NCI-H748 treated with DMSO at 0.1 percent for 48 hours (cell line): ENCODE results near the gene GSTM2.

ENCODE experiments used
- DNase-seq: peaks from one replicate; lab custom pipeline; 2025; lab: John Stamatoyannopoulos, UW

The GSTM2 gene

GRCh38 chr1:109716570-109717090 lies 48.8 kb downstream of the GSTM2 start:
- no peak for DNase-seq

DNA sequence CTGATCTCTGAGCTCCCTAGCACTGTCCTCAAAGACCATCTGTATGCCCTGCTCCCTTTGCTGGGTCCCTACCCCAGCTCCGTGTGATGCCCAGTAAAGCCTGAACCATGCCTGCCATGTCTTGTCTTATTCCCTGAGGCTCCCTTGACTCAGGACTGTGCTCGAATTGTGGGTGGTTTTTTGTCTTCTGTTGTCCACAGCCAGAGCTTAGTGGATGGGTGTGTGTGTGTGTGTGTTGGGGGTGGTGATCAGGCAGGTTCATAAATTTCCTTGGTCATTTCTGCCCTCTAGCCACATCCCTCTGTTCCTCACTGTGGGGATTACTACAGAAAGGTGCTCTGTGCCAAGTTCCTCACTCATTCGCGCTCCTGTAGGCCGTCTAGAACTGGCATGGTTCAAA lies 49.9 kb downstream of the GSTM2 start:
- no peak for DNase-seq

DNA sequence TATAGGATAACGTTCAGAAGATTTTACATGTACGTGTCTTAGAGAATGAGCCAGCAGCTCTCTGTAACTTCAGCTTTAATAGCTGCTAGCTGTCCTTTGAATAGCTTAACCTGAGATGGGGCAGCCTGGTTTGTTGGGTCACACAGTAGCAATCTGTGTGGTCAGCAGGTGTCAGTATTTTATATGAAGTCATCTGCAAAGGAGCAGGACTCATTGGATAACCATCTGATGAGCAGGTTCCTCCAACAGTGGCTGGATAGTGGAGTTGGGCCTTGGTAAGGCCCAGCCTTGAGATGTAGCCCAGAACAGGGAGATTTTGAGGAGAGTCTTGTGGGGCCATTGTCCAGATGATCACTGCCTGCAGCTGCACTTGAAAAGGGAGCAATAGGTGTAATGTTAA lies 50.6 kb downstream of the GSTM2 start:
- no peak for DNase-seq

DNA sequence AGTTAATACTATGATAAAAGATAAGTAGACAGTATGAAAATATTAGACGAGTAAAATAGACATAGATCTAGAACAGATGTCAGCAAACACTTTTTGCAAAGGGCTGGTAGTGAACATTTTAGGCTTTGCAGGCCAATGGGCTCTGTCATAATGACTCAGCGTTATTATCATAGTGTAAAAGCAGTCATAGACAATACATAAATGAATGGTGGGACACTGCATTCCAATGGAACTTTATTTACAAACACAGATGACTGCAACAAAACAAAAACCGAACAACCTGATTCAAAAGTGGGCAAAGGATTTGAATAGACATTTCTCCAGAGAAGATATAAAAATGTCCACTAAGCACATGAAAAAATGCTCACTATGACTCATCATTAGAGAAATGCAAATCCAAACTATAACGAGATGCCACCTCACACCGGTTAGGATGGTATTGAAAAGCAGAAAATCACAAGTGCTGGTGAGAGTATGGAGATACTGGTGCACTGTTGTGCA lies 51.5 kb downstream of the GSTM2 start:
- no peak for DNase-seq

DNA sequence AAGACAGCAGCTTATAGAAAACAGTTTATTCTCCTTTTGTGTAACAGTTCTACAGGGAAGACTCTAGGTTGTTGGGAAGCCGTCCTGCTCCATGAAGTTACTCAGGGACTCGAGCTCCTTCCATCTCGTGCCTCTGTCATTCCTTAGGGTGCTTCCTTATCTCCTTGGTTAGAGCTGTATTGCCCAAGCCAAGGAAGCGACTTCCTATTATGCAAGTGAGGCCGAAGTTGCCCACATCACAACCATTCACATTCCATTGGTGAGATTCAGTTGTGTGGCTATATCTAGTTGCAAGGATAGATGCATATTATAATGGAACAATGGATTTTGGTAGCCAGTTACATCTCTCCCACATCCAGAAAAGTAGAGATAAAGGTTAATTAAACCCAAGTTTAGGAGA lies 53.2 kb downstream of the GSTM2 start:
- no peak for DNase-seq

DNA sequence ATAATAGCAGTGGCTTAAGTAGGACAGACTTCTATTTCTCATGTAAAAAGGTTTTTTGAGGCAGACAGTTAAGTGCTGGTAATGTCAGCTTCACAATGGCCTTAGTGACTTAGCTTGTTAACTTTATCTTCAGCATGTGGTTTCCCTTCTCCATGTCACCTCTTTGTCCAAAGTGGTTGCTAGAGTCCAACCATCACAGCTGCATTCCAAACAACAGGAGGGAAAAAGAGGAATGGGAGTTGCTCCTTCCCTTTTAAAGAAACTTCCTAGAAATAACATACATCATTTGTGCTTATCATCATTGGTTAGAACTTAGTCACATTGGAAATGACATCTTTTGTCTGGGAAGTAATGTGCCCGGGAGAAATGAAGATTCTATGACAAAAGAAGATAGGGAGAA lies 54.1 kb downstream of the GSTM2 start:
- no peak for DNase-seq

- DNase-seq: no peak
These were observed 55.2 kb downstream of the GSTM2 start for GRCh38 chr1:109722908-109723691.
